ENCODE data around the gene DUSP8.

The DUSP8 gene

GRCh38 chr11:1544536-1544935 is 27.5 kb downstream of the DUSP8 start:
- Mint-ChIP-seq H3K27ac (no peak overlapping the region), H3K27me3 (peaks cover 51 to 69% of the 10 kb centered on the region in 2 donors), H3K4me1 (peaks cover 7 to 13% of the 10 kb centered on the region in 2 donors), H3K4me3 (no peak overlapping the region), H3K9me3 (no peaks in the 10 kb centered on the region), H3K36me3 (no peaks in the 10 kb centered on the region)
- DNase-seq, result no peak
- no peak for ATAC-seq (replicated peaks)

GRCh38 chr11:1543606-1544263 is 28.3 kb downstream of the DUSP8 start:
- H3K36me3 Mint-ChIP-seq, result no peaks in the 10 kb centered on the region
- H3K4me1 Mint-ChIP-seq, result peaks cover 6 to 12% of the 10 kb centered on the region in 2 donors
- ATAC-seq (replicated peaks) (no peak), DNase-seq (no peak)
- H3K9me3 Mint-ChIP-seq, result no peaks in the 10 kb centered on the region
- H3K4me3 Mint-ChIP-seq, result no peak overlapping the region
- no peak overlapping the region for H3K27ac Mint-ChIP-seq
- peaks cover 48 to 66% of the 10 kb centered on the region in 2 donors for H3K27me3 Mint-ChIP-seq

DNA sequence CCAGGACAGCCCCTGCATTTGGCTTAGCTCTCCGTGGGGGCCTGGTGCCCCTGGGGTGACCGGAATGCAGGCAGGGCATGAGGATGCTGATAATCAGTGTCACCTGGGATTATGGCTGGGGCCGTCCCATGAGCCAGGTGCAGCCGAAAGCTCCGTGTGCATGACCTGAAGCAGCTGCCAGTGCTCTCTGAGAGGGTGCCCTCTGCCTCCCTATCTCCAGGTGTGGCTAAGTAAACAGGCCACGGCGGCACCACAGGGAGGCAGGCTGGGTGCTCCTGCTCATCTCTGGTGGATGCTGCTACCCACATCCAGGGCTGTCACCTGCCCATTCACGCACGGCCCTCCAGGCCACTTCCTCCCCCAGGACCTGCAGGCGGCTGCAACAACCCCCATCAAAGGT is 29.8 kb downstream of the DUSP8 start:
- H3K27me3 Mint-ChIP-seq, result peaks cover 47 to 64% of the 10 kb centered on the region in 2 donors
- no peak for ATAC-seq (replicated peaks)
- no peaks in the 10 kb centered on the region for H3K36me3 Mint-ChIP-seq
- H3K9me3 Mint-ChIP-seq, result no peaks in the 10 kb centered on the region
- no peak overlapping the region for H3K4me3 Mint-ChIP-seq
- DNase-seq, result no peak
- H3K27ac Mint-ChIP-seq, result no peak overlapping the region
- peaks cover 1 to 6% of the 10 kb centered on the region in 2 donors for H3K4me1 Mint-ChIP-seq

- Mint-ChIP-seq H3K4me1 (peaks cover 1 to 5% of the 10 kb centered on the region in 2 donors), H3K36me3 (no peaks in the 10 kb centered on the region), H3K27ac (no peak overlapping the region), H3K27me3 (peaks cover 47 to 63% of the 10 kb centered on the region in 2 donors), H3K4me3 (no peak overlapping the region), H3K9me3 (no peaks in the 10 kb centered on the region)
- DNase-seq, result no peak
- no peak for ATAC-seq (replicated peaks)
These were observed 30.4 kb downstream of the DUSP8 start for GRCh38 chr11:1541474-1542204.

DNA sequence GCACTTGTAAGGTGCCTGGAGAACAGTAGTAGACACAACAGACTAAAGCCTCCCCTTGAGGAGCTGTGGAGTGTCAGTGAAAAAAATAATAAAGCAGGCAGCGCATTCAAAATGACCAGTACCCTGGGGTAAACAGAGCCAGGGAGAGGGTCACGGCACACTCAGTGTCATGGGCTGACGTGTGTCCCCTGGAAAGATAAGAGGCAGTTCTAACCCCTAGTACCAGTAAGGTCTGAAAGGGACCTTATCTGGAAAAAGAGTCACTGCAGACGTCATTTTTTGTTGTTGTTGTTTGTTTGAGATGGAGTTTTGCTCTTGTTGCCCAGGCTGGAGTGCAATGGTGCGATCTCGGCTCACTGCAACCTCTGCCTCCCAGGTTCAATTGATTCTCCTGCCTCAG is 32.0 kb downstream of the DUSP8 start:
- no peak for ATAC-seq (replicated peaks)
- H3K27ac Mint-ChIP-seq, result no peak overlapping the region
- H3K4me3 Mint-ChIP-seq, result no peak overlapping the region
- peaks cover 35 to 49% of the 10 kb centered on the region in 2 donors for H3K27me3 Mint-ChIP-seq
- no peaks in the 10 kb centered on the region for H3K9me3 Mint-ChIP-seq
- no peak for DNase-seq
- H3K4me1 Mint-ChIP-seq, result peaks cover 2 to 7% of the 10 kb centered on the region in 2 donors
- peaks cover 0 to 4% of the 10 kb centered on the region in 2 donors for H3K36me3 Mint-ChIP-seq

DNA sequence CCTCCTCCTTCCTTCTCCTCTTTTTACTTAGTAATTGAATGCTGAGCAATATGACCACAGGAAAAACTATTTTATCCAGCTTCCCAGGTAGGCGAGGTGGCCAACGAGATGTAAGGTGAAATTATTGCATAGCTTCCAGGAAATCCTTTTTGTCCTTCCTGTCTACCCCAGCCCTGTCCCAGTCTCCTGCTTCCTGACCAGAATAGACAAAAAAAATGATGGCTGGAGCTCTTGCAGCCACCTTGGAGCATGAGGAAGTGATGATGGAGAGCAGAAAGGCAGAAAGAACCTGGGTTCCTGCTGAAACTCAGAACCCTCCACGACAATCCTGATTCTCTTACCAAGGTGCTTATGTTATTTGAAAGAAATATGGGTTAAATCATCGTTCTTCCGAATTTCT is 33.9 kb downstream of the DUSP8 start:
- ATAC-seq (replicated peaks) (no peak), DNase-seq (no peak)
- Mint-ChIP-seq H3K4me3 (no peak overlapping the region), H3K36me3 (peaks cover 0 to 11% of the 10 kb centered on the region in 2 donors), H3K27ac (no peak overlapping the region), H3K9me3 (no peaks in the 10 kb centered on the region), H3K27me3 (peaks cover 28 to 35% of the 10 kb centered on the region in 2 donors), H3K4me1 (peaks cover 6 to 20% of the 10 kb centered on the region in 2 donors)

- H3K4me1 Mint-ChIP-seq, result peaks cover 13 to 29% of the 10 kb centered on the region in 2 donors
- H3K9me3 Mint-ChIP-seq, result no peaks in the 10 kb centered on the region
- ATAC-seq (replicated peaks) (no peak), DNase-seq (no peak)
- H3K27me3 Mint-ChIP-seq, result peaks cover 16 to 29% of the 10 kb centered on the region in 2 donors
- H3K36me3 Mint-ChIP-seq, result peaks cover 2 to 17% of the 10 kb centered on the region in 2 donors
- H3K4me3 Mint-ChIP-seq, result no peak overlapping the region
- H3K27ac Mint-ChIP-seq, result no peak overlapping the region
These were observed 35.8 kb downstream of the DUSP8 start for GRCh38 chr11:1536065-1536843.

GRCh38 chr11:1534682-1535081 is 37.4 kb downstream of the DUSP8 start:
- Mint-ChIP-seq H3K9me3 (no peaks in the 10 kb centered on the region), H3K4me1 (peaks cover 16 to 35% of the 10 kb centered on the region in 2 donors), H3K27ac (no peak overlapping the region), H3K36me3 (peaks cover 2 to 18% of the 10 kb centered on the region in 2 donors), H3K27me3 (peaks cover 16% of the 10 kb centered on the region in 2 donors), H3K4me3 (no peak overlapping the region)
- no peak for DNase-seq
- no peak for ATAC-seq (replicated peaks)

GRCh38 chr11:1534171-1534570 is 37.9 kb downstream of the DUSP8 start:
- Mint-ChIP-seq H3K36me3 (peaks cover 2 to 18% of the 10 kb centered on the region in 2 donors), H3K27ac (no peak overlapping the region), H3K27me3 (peaks cover 10 to 12% of the 10 kb centered on the region in 2 donors), H3K4me3 (no peak overlapping the region), H3K4me1 (peaks cover 16 to 41% of the 10 kb centered on the region in 2 donors), H3K9me3 (no peaks in the 10 kb centered on the region)
- no peak for ATAC-seq (replicated peaks)
- DNase-seq, result no peak

DNA sequence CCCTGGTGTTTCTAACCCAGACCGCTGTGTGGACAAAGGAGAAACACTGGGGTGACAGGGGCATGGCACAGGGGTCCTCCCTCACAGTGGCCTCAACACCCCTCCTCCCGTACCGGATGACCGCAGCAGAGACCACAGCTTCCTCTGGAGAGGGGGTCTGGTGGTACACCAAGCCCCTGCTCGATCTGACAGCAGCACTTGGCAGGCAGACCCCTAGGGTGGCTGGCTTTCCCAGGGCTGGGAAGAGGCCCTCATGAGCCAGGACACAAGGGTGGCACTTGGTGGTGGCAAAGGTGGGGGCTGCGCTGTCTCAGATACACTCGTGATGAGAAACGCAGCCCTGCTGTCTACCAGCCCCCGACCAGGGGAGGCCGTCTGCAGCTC is 38.7 kb downstream of the DUSP8 start:
- H3K9me3 Mint-ChIP-seq, result no peaks in the 10 kb centered on the region
- peaks cover 2 to 18% of the 10 kb centered on the region in 2 donors for H3K36me3 Mint-ChIP-seq
- H3K4me1 Mint-ChIP-seq, result peaks cover 16 to 49% of the 10 kb centered on the region in 2 donors
- no peak overlapping the region for H3K4me3 Mint-ChIP-seq
- no peak for DNase-seq
- H3K27ac Mint-ChIP-seq, result no peak overlapping the region
- no peak for ATAC-seq (replicated peaks)
- peaks cover 6% of the 10 kb centered on the region in 2 donors for H3K27me3 Mint-ChIP-seq

GRCh38 chr11:1532606-1533341 is 39.3 kb downstream of the DUSP8 start:
- peaks cover 16 to 54% of the 10 kb centered on the region in 2 donors for H3K4me1 Mint-ChIP-seq
- peaks cover under 1% of the 10 kb centered on the region in 2 donors for H3K27me3 Mint-ChIP-seq

DNA sequence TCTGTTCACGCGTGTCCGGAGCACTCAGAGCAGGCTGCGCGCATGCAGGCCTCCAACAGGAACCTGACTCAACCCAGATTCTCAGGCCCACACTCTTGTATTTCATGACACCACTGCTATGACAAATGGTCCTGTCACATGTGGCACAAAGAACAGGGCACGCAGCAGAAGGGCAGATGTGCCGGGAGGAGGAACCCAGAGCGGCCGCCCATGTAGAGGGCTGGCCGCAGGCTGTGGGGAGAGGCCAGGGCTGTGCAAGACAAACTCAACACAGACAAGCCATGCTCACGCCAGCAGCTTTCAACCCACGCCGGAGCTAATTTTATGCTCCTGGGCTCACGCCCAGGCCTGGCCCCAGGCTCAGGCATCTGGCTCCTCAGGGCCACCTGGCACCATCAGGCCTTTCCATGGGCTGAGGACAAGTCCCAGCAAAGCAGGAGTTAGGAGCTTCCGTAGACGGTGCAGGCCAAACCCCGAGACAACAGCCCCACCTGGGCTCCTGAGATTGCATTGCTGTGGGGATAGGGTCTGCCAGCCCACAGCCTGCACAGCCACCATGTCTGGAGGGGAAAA is 40.0 kb downstream of the DUSP8 start:
- H3K36me3 Mint-ChIP-seq, result peaks cover 2 to 18% of the 10 kb centered on the region in 2 donors
- H3K4me3 Mint-ChIP-seq, result no peak overlapping the region
- H3K27me3 Mint-ChIP-seq, result no peaks in the 10 kb centered on the region
- no peak for ATAC-seq (replicated peaks)
- no peaks in the 10 kb centered on the region for H3K9me3 Mint-ChIP-seq
- H3K27ac Mint-ChIP-seq, result peak overlapping the region; percentile 87
- peaks cover 16 to 54% of the 10 kb centered on the region in 2 donors for H3K4me1 Mint-ChIP-seq
- DNase-seq, result no peak

More at GRCh38 chr11:1532606-1533341, 39.3 kb downstream of the DUSP8 start:
- Mint-ChIP-seq H3K36me3 (peaks cover 2 to 18% of the 10 kb centered on the region in 2 donors), H3K27ac (no peak overlapping the region), H3K4me3 (no peak overlapping the region), H3K9me3 (no peaks in the 10 kb centered on the region)
- DNase-seq (no peak), ATAC-seq (replicated peaks) (no peak)

DNA sequence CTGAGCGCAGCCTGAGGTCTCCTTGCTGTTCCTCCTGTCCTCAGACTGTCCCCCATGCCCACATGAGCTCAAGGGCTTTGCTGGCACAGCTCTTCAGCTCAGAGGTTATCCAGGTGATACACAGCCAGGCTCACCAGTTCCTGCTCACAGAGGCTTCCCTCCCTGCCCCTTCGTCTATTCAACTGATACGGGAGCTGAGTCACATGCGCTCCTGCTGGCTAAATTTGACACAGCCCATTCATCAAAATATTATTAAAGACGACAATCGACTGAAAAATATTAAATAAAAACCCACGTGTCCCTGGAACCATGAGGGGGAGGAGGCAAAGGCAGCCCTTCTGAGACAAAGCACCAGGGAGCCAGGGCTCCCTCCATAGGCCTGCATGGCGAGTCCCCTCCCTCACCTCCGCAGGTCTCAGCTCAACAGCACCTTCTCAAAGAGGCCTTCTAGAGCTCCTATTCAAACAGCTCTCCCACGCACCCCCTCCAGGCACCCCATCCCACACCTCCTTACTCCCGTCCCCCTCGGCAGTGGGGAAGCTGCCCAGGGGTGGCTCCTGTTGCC is 40.5 kb downstream of the DUSP8 start:
- no peak for ATAC-seq (replicated peaks)
- Mint-ChIP-seq H3K27me3 (no peaks in the 10 kb centered on the region), H3K4me3 (no peak overlapping the region), H3K36me3 (peaks cover 2 to 18% of the 10 kb centered on the region in 2 donors), H3K9me3 (no peaks in the 10 kb centered on the region), H3K4me1 (peaks cover 16 to 54% of the 10 kb centered on the region in 2 donors), H3K27ac (peak overlapping the region; percentile 87)
- DNase-seq, result no peak

Measured in stimulated activated naive B cell treated with anti-CD40 and anti-IgM and Interleukin-4, amounts not matched to agents 10 μg/mL and 1 μg/mL and 100 μg/mL, for 72 hours (primary cell).